K562 (cell line): ENCODE results near the gene HAUS5. TPM values are rescaled to one million over a fixed set of nuclear protein-coding genes. Genes with fewer than 3 reads are reported as not detected.

Source experiments
- ATAC-seq: fragments of 200-7000 bp; cut with Tn5 transposase; 3 replicates; pipeline ENCODE4 v1.9.1; 2020; ENCODE audit warnings: moderate library complexity
- BruUV-seq: library from RNA; stranded (reverse); fragments of 400-500 nt; replicated peaks from 2 replicates; lab custom pipeline; 2021; lab: Mats Ljungman, UMichigan
- CTCF ChIA-PET: fragments of 300-600 bp; formaldehyde crosslinking; extraction: SDS; loops from one replicate; lab custom pipeline; 2021; ENCODE audit warnings: low intra/inter-chr PET ratio; lab: Yijun Ruan, JAX
- POLR2A ChIA-PET: fragments of 300-600, 350-650 bp; sonication (Branson Sonifier 250); formaldehyde crosslinking; extraction: SDS; loops from one replicate; lab custom pipeline; 2021; ENCODE audit warnings: antibody characterized with exemption, inconsistent platforms; lab: Yijun Ruan, JAX
- DNase-seq, 4 experiments: peaks; one replicate each; pipeline versions ENCODE4 v3.0.0 to v3.0.0-alpha.2; 2011 to 2018; ENCODE audit warnings: low spot score in 3 of 4, mixed read lengths in 3 of 4; ENCODE audit errors: extremely low read depth in 1 of 4
- FAIRE-seq: peaks from 2 replicates; lab custom pipeline; 2011; peaks lifted over from hg19 to GRCh38; lab: Jason Lieb, UNC
- H2AFZ ChIP-seq: 2 replicates; pipeline ENCODE4 v1.6.0; 2011; ENCODE audit warnings: low read depth, low read length, control low read depth, inconsistent platforms
- H3K27ac ChIP-seq: fragments of 200-600 bp; 3 replicates; pipeline ENCODE4 v1.8.0; 2011; ENCODE audit warnings: low read depth, mild to moderate bottlenecking, control low read depth, inconsistent platforms, low read length, moderate library complexity, mixed read lengths; ENCODE audit errors: extremely low read depth
- H3K27me3 ChIP-seq, 2 experiments: fragments of 300-600 bp in 1 of 2; 2 replicates in 1 of 2; 3 replicates in 1 of 2; pipeline versions ENCODE4 v1.6.0 to v1.8.0; 2011; ENCODE audit warnings: inconsistent platforms in 2 of 2, low read length in 2 of 2, mild to moderate bottlenecking in 1 of 2, mixed read lengths in 1 of 2, moderate library complexity in 1 of 2; ENCODE audit not compliant: control insufficient read depth in 2 of 2, insufficient read depth in 2 of 2
- H3K36me3 ChIP-seq: fragments of 300-600 bp; 3 replicates; pipeline ENCODE4 v1.8.0; 2011; ENCODE audit warnings: mild to moderate bottlenecking, low read length, inconsistent platforms; ENCODE audit not compliant: control insufficient read depth, insufficient read depth
- H3K4me1 ChIP-seq, 2 experiments: fragments of 200-600 bp in 1 of 2; replicated peaks in 1 of 2; 2 replicates in 1 of 2; 3 replicates in 1 of 2; pipeline versions ENCODE4 v1.5.1 to v1.8.0; 2011; ENCODE audit warnings: inconsistent platforms in 2 of 2, low read length in 2 of 2, mild to moderate bottlenecking in 1 of 2, mixed read lengths in 1 of 2, moderate library complexity in 1 of 2; ENCODE audit not compliant: control insufficient read depth in 2 of 2, insufficient read depth in 2 of 2
- H3K4me2 ChIP-seq: 2 replicates; pipeline ENCODE4 v1.6.1; 2011; ENCODE audit warnings: low read length, control low read depth, inconsistent platforms, mixed read lengths; ENCODE audit not compliant: insufficient read depth
- H3K4me3 ChIP-seq: fragments of 200-600 bp; sonication (generic), shearing (Covaris generic); 2 replicates; pipeline ENCODE4 v1.5.1; 2016; ENCODE audit warnings: control low read depth, inconsistent platforms
- H3K79me2 ChIP-seq: fragments of 200-600 bp; 3 replicates; pipeline ENCODE4 v1.8.0; 2011; ENCODE audit warnings: low read length, inconsistent platforms; ENCODE audit not compliant: control insufficient read depth, insufficient read depth
- H3K9ac ChIP-seq, 2 experiments: 2 replicates each; pipeline versions ENCODE4 v1.6.0 to v1.6.1; 2011; ENCODE audit warnings: low read depth in 2 of 2, low read length in 2 of 2, control low read depth in 1 of 2, inconsistent platforms in 1 of 2, mild to moderate bottlenecking in 1 of 2, mixed read lengths in 1 of 2; ENCODE audit not compliant: insufficient read depth in 1 of 2
- H3K9me1 ChIP-seq: one replicate; pipeline ENCODE4 v1.6.0; 2011; ENCODE audit warnings: inconsistent platforms, mild to moderate bottlenecking, low read length, moderate library complexity; ENCODE audit not compliant: control insufficient read depth, insufficient read depth
- H3K9me3 ChIP-seq: replicated peaks from 2 replicates; pipeline ENCODE4 v1.5.1; 2011; ENCODE audit warnings: low read depth, low read length, inconsistent platforms; ENCODE audit not compliant: control insufficient read depth, insufficient read depth
- H4K20me1 ChIP-seq: replicated peaks from 2 replicates; pipeline ENCODE4 v1.6.1; 2011; ENCODE audit warnings: low read length, inconsistent platforms, mixed read lengths; ENCODE audit not compliant: control insufficient read depth, insufficient read depth
- E2F3 ChIP-seq: fragments of 250-450 bp; sonication (Bioruptor Pico); IDR thresholded peaks from 2 replicates; pipeline ENCODE4 v1.4.0; 2020; ENCODE audit warnings: mild to moderate bottlenecking
- E4F1 ChIP-seq: fragments of 250-450 bp; sonication (Bioruptor Pico); IDR thresholded peaks from 2 replicates; pipeline ENCODE4 v1.5.0; 2021; ENCODE audit warnings: mild to moderate bottlenecking, borderline replicate concordance
- IFI16 ChIP-seq: fragments of 250-450 bp; sonication (Bioruptor Pico); IDR thresholded peaks from 2 replicates; pipeline ENCODE4 v2.1.2; 2022; ENCODE audit warnings: mild to moderate bottlenecking, inconsistent platforms
- POLR2G ChIP-seq: fragments of 200-400 bp; formaldehyde crosslinking; IDR thresholded peaks from 2 replicates; pipeline ENCODE4 v1.6.1; 2017; ENCODE audit warnings: low read depth, mild to moderate bottlenecking, antibody characterized with exemption, low read length, moderate library complexity
- RBFOX2 ChIP-seq: fragments of 200-400 bp; formaldehyde crosslinking; IDR thresholded peaks from 2 replicates; pipeline ENCODE4 v1.6.1; 2017; ENCODE audit warnings: low read depth, mild to moderate bottlenecking, low read length, moderate library complexity
- ZKSCAN3 ChIP-seq: fragments of 250-450 bp; sonication (Bioruptor Pico); IDR thresholded peaks from 2 replicates; pipeline ENCODE4 v1.4.0; 2020
- ZNF561 ChIP-seq: fragments of 450-650 bp; formaldehyde crosslinking; conservative IDR thresholded peaks from 2 replicates; pipeline ENCODE4 v1.4.0; 2020; ENCODE audit warnings: mild to moderate bottlenecking, moderate library complexity
- WGBS: fragments of 100-300 bp; shearing (Covaris generic); methylation state at CpG from one replicate; pipeline ENCODE4 v1.1.6; 2016; ENCODE audit warnings: low coverage, mixed read lengths; ENCODE audit not compliant: insufficient coverage; ENCODE audit errors: missing lambda C conversion rate; 5-methylcytosine and 5-hydroxymethylcytosine counted together
- in situ Hi-C: fragments of 300-500 bp; cut with MboI; formaldehyde crosslinking; loops from 4 replicates; pipeline ENCODE4 v1.15.0; 2018; ENCODE audit warnings: inconsistent platforms, mixed read lengths
- intact Hi-C: fragments of 100-400 bp; cut with micrococcal nuclease; formaldehyde crosslinking; loops from 2 replicates; pipeline ENCODE4 v1.14.2; 2022
- polyA plus RNA-seq, 8 experiments: library from polyadenylated mRNA; depleted of rRNA in 4 of 8; stranded (reverse) in 5 of 8; unstranded in 3 of 8; fragments of >200 nt; fragmentation: Nextera tagmentation in 2 of 8; fragmentation: Illumina TruSeq in 1 of 8; extraction: Ambion mirVana in 2 of 8; extraction: Trizol in 1 of 8; gene quantifications; 2 replicates each; pipeline versions ENCODE4 v1.2.1 to v1.2.3, GENCODE V29; 2011 to 2014; ENCODE audit warnings: inconsistent platforms in 1 of 8, missing spikeins in 1 of 8
- total RNA-seq, 7 experiments: library from RNA; depleted of rRNA in 6 of 7; stranded (reverse); fragments of >200 nt in 6 of 7; fragmentation: Illumina TruSeq in 2 of 7; extraction: Trizol in 2 of 7; gene quantifications; 2 replicates each; pipeline versions ENCODE4 v1.2.1 to v1.2.3, GENCODE V29; 2011 to 2021; ENCODE audit warnings: low replicate concordance in 1 of 7
- TF ChIP-seq, protein P1 (sequence below), 2 experiments: fragments of 450-650 bp; IDR thresholded peaks; 2 replicates each; pipeline ENCODE4 v1.6.1; 2016

Gene HAUS5
- total and polyA plus RNA-seq, 9 of the 15 experiments (the other 6 are each of a cell fraction or from before 2014, with no cell fraction given) = 3.5 to 41.3 (median 14.2) TPM

- ChIA-PET CTCF (no interaction called here), POLR2A (interaction anchor here (0.6 to 1.9 kb wide), 5 partner anchors 10 to 335 kb away, joined by 3 to 5 read pairs (median 4); partner anchors contain the start of genes HAUS5 and LIN37)
- Histone ChIP-seq H3K36me3 (peaks cover 23% of the 10 kb centered on the region; the same call in 2 of the 3 replicates), H3K79me2 (no peaks in the 10 kb centered on the region), H3K9me1 (no peaks in the 10 kb centered on the region), H3K4me2 (no peak overlapping the region), H3K27me3 (no peaks in the 10 kb centered on the region), H3K9me3 (no peaks in the 10 kb centered on the region), H3K4me1 (peaks cover 0 to 32% of the 10 kb centered on the region in 2 experiments; a peak in 2 of 5 replicates), H4K20me1 (no peaks in the 10 kb centered on the region), H3K9ac (peak overlapping the region in 1 of 2 experiments; percentile 73; a peak in 2 of 4 replicates), H3K4me3 (no peak overlapping the region), H2AFZ (no peak overlapping the region), H3K27ac (no peak overlapping the region)
- in situ Hi-C loops (no loop called here), intact Hi-C loops (no loop called here)
- no peak for FAIRE-seq
- ATAC-seq = no peak
- TF ChIP-seq, protein P1, sequence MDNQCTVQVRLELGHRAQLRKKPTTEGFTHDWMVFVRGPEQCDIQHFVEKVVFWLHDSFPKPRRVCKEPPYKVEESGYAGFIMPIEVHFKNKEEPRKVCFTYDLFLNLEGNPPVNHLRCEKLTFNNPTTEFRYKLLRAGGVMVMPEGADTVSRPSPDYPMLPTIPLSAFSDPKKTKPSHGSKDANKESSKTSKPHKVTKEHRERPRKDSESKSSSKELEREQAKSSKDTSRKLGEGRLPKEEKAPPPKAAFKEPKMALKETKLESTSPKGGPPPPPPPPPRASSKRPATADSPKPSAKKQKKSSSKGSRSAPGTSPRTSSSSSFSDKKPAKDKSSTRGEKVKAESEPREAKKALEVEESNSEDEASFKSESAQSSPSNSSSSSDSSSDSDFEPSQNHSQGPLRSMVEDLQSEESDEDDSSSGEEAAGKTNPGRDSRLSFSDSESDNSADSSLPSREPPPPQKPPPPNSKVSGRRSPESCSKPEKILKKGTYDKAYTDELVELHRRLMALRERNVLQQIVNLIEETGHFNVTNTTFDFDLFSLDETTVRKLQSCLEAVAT (IDR thresholded peaks at IDR 0.05) = no peak
- TF ChIP-seq ZKSCAN3 (CRISPR knock-in tag) = no peak
- TF ChIP-seq RBFOX2 = peak; percentile 42
- TF ChIP-seq E2F3 = no peak
- TF ChIP-seq POLR2G = peak; percentile 53; the same call in 1 of the 2 replicates
- TF ChIP-seq ZNF561 (CRISPR knock-in tag) = no peak
- no peak for TF ChIP-seq E4F1
- no peak for TF ChIP-seq IFI16
- 87% methylated on average over 10 of the region's 13 CpGs for WGBS
- BruUV-seq = no TSS peak
- no peak for DNase-seq
Measured at GRCh38 chr19:35622750-35623149, 10.2 kb downstream of the HAUS5 start.
